HepG2 (cell line): ENCODE measurements around the gene GRK4. TPM values are rescaled to one million over a fixed set of nuclear protein-coding genes. Genes with fewer than 3 reads are reported as not detected.
"Not testable (repeated sequence)": the region's sequence is repeated elsewhere in the genome, so short reads cannot be mapped to it uniquely, and the experiment has no call there.

Source experiments
- ATAC-seq: fragments of 200-7000 bp; cut with Tn5 transposase; 3 replicates; pipeline ENCODE4 v1.9.1; 2020; ENCODE audit warnings: mild to moderate bottlenecking, moderate library complexity
- BruUV-seq: library from RNA; stranded (reverse); fragments of 400-500 nt; replicated peaks from 2 replicates; lab custom pipeline; 2021; lab: Mats Ljungman, UMichigan
- CTCF ChIA-PET: fragments of 300-600 bp; formaldehyde crosslinking; extraction: SDS; loops from one replicate; lab custom pipeline; 2021; ENCODE audit warnings: low total read pairs, inconsistent platforms, low intra/inter-chr PET ratio; lab: Yijun Ruan, JAX
- POLR2A ChIA-PET: fragments of 350-600 bp; sonication (Branson Sonifier 250); formaldehyde crosslinking; loops from one replicate; lab custom pipeline; 2020; ENCODE audit warnings: antibody characterized with exemption, inconsistent platforms; lab: Yijun Ruan, JAX
- DNase-seq: peaks from one replicate; pipeline ENCODE4 v3.0.0-alpha.2; 2015; ENCODE audit warnings: low spot score
- FAIRE-seq: peaks from 3 replicates; lab custom pipeline; 2011; peaks lifted over from hg19 to GRCh38; lab: Jason Lieb, UNC
- H2AFZ ChIP-seq: one replicate; pipeline ENCODE4 v1.6.1; 2011; ENCODE audit warnings: low read length, inconsistent platforms
- H3K27ac ChIP-seq: fragments of 300-600 bp; 3 replicates; pipeline ENCODE4 v1.8.0; 2011; ENCODE audit warnings: mixed run types, mild to moderate bottlenecking, mixed read lengths, low read length, inconsistent platforms; ENCODE audit not compliant: insufficient read depth; ENCODE audit errors: extremely low read length
- H3K27me3 ChIP-seq, 2 experiments: fragments of 200-600 bp in 1 of 2; 2 replicates in 1 of 2; 3 replicates in 1 of 2; pipeline versions ENCODE4 v1.6.0 to v1.8.0; 2011; ENCODE audit warnings: low read length in 2 of 2, mild to moderate bottlenecking in 2 of 2, moderate library complexity in 2 of 2, inconsistent platforms in 1 of 2; ENCODE audit not compliant: insufficient read depth in 2 of 2, control insufficient read depth in 1 of 2
- H3K36me3 ChIP-seq, 2 experiments: fragments of 200-600 bp in 1 of 2; replicated peaks in 1 of 2; 2 replicates in 1 of 2; 3 replicates in 1 of 2; pipeline versions ENCODE4 v1.5.1 to v1.8.0; 2011; ENCODE audit warnings: low read length in 2 of 2, inconsistent platforms in 1 of 2; ENCODE audit not compliant: insufficient read depth in 2 of 2, control insufficient read depth in 1 of 2
- H3K4me1 ChIP-seq: 2 replicates; pipeline ENCODE4 v1.5.1; 2012; ENCODE audit warnings: low read length, inconsistent platforms; ENCODE audit not compliant: insufficient read depth
- H3K4me2 ChIP-seq: 2 replicates; pipeline ENCODE4 v1.6.0; 2011; ENCODE audit warnings: low read depth, low read length, inconsistent platforms
- H3K4me3 ChIP-seq, 3 experiments: fragments of 200-600 bp in 1 of 3; sonication (generic), shearing (Covaris generic) in 1 of 3; replicated peaks in 1 of 3; 2 replicates each; pipeline ENCODE4 v1.5.1; 2011 to 2016; ENCODE audit warnings: low read length in 3 of 3, inconsistent platforms in 2 of 3, low read depth in 2 of 3, mild to moderate bottlenecking in 2 of 3, control low read depth in 1 of 3, mixed read lengths in 1 of 3; ENCODE audit not compliant: insufficient read depth in 1 of 3
- H3K79me2 ChIP-seq: one replicate; pipeline ENCODE4 v1.6.1; 2011; ENCODE audit warnings: low read length, inconsistent platforms; ENCODE audit not compliant: insufficient read depth
- H3K9ac ChIP-seq: 2 replicates; pipeline ENCODE4 v1.6.0; 2011; ENCODE audit warnings: mild to moderate bottlenecking, low read depth, low read length, inconsistent platforms; ENCODE audit not compliant: insufficient read depth
- H3K9me3 ChIP-seq: 2 replicates; pipeline ENCODE4 v1.5.1; 2012; ENCODE audit warnings: mild to moderate bottlenecking, low read length
- H4K20me1 ChIP-seq: 2 replicates; pipeline ENCODE4 v1.6.0; 2011; ENCODE audit warnings: inconsistent platforms, mild to moderate bottlenecking, low read length, moderate library complexity; ENCODE audit not compliant: insufficient read depth
- CHD4 ChIP-seq: fragments of 200-600 bp; sonication (generic); IDR thresholded peaks from 2 replicates; pipeline ENCODE4 v1.7.0; 2017; ENCODE audit warnings: mild to moderate bottlenecking, low read length, borderline replicate concordance
- FIP1L1 ChIP-seq: fragments of 200-400 bp; formaldehyde crosslinking; IDR thresholded peaks from 2 replicates; pipeline ENCODE4 v1.6.1; 2018; ENCODE audit warnings: low read depth, mild to moderate bottlenecking, low read length, moderate library complexity, borderline replicate concordance; ENCODE audit not compliant: insufficient read depth
- HNRNPL ChIP-seq: fragments of 200-400 bp; formaldehyde crosslinking; IDR thresholded peaks from 2 replicates; pipeline ENCODE4 v1.6.1; 2017; ENCODE audit warnings: mild to moderate bottlenecking, low read depth, low read length
- MTA3 ChIP-seq: sonication (generic); formaldehyde crosslinking; IDR thresholded peaks from 2 replicates; pipeline ENCODE4 v1.4.0; 2020; ENCODE audit warnings: missing genetic modification reagents
- PCBP1 ChIP-seq: fragments of 200-400 bp; formaldehyde crosslinking; IDR thresholded peaks from 2 replicates; pipeline ENCODE4 v1.6.1; 2017; ENCODE audit warnings: mild to moderate bottlenecking, low read depth, low read length, borderline replicate concordance
- ZFX ChIP-seq: sonication (generic); formaldehyde crosslinking; IDR thresholded peaks from 2 replicates; pipeline ENCODE4 v1.4.0; 2020; ENCODE audit warnings: mild to moderate bottlenecking, low read depth, missing genetic modification reagents, moderate library complexity
- ZNF660 ChIP-seq: sonication (generic); formaldehyde crosslinking; IDR thresholded peaks from 2 replicates; pipeline ENCODE4 v1.5.1; 2020; ENCODE audit warnings: mild to moderate bottlenecking, low read depth, missing genetic modification reagents, borderline replicate concordance
- WGBS: methylation state at CpG from one replicate; pipeline ENCODE4 v1.1.6; 2017; ENCODE audit warnings: low lambda C conversion rate; 5-methylcytosine and 5-hydroxymethylcytosine counted together
- in situ Hi-C: cut with HindIII; loops from 2 replicates; pipeline ENCODE4 v1.10.0; 2017; ENCODE audit warnings: low pct_unique_long_range_greater_than_20kb; ENCODE audit not compliant: extremely low pct_ligation_motif_present
- intact Hi-C: fragments of 100-400 bp; cut with micrococcal nuclease; formaldehyde crosslinking; loops from one replicate; pipeline ENCODE4 v1.10.0; 2022; ENCODE audit not compliant: unreplicated experiment
- polyA plus RNA-seq, 8 experiments: library from polyadenylated mRNA; depleted of rRNA in 3 of 8; stranded (reverse) in 7 of 8; unstranded in 1 of 8; fragments of >200 nt; fragmentation: Illumina TruSeq in 4 of 8; extraction: Trizol in 4 of 8; gene quantifications; 2 replicates each; pipeline versions ENCODE4 v1.2.1 to v1.2.3, GENCODE V29; 2011 to 2016; ENCODE audit warnings: low read depth in 4 of 8, missing spikeins in 1 of 8, mixed read lengths in 1 of 8; ENCODE audit not compliant: insufficient read depth in 1 of 8
- total RNA-seq, 5 experiments: library from RNA; depleted of rRNA; stranded (reverse); fragments of >200 nt; fragmentation: Illumina TruSeq; extraction: Trizol; gene quantifications; 2 replicates each; pipeline ENCODE4 v1.2.3, GENCODE V29; 2016; ENCODE audit warnings: low read depth in 1 of 5
- TF ChIP-seq, protein P1 (sequence below): sonication (generic); formaldehyde crosslinking; IDR thresholded peaks from 2 replicates; pipeline ENCODE4 v1.8.0; 2022; ENCODE audit warnings: mild to moderate bottlenecking, missing genetic modification reagents, borderline replicate concordance
- TF ChIP-seq, protein P2 (sequence below): sonication (generic); formaldehyde crosslinking; IDR thresholded peaks from 2 replicates; pipeline ENCODE4 v1.5.0; 2020; ENCODE audit warnings: mild to moderate bottlenecking, missing genetic modification reagents, moderate library complexity
- TF ChIP-seq, protein P3 (sequence below): sonication (generic); formaldehyde crosslinking; IDR thresholded peaks from 2 replicates; pipeline ENCODE4 v1.4.0; 2020; ENCODE audit warnings: missing genetic modification reagents

GRK4 gene
- total and polyA plus RNA-seq, 2 of the 13 experiments (the other 11 are each of a cell fraction or from before 2014, with no cell fraction given), result 1.8 to 2.0 TPM

DNA sequence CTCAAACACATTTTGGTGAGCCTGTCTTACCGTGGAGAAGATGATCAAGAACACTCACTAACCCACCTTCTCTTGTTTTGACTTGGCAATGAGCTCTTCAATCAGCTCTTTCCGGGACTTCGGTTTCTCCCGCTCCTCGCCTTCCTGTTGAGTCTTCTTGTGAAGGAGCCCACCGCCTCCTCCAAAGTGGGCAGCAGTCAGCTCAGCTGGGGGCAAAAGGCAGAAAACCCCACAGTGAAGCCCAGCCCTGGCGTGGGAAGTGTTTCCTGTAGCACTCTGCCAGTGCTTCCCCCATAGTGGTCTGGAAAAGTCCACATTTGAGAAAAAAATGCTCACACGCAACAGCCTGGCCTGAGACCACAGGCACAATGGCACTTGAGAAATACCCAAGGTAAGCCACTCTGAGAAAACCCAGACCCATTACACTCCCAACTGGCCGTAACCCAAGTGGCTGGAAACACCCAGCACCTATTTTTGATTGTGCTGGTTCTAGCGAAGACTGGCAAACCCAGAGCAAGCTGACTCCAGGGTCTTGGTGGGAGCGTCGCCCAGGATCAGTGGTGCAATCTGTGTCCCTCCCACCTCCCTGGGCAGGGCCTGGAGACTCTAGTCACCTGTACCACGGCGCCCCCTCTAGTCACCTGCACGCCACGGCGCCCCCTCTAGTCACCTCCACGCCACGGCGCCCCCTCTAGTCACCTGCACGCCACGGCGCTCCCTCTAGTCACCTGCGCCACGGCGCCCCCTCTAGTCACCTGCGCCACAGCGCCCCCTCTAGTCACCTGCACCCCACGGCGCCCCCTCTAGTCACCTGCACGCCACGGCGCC lies 8.8 kb upstream of the GRK4 start (continued):
- TF ChIP-seq ZNF660 (CRISPR knock-in tag) (no peak), HNRNPL (peak; percentile 58; the same call in 1 of the 2 replicates), MTA3 (CRISPR knock-in tag) (no peak), ZFX (CRISPR knock-in tag) (peak; percentile 27; the same call in 1 of the 2 replicates)
- TF ChIP-seq, protein P1, sequence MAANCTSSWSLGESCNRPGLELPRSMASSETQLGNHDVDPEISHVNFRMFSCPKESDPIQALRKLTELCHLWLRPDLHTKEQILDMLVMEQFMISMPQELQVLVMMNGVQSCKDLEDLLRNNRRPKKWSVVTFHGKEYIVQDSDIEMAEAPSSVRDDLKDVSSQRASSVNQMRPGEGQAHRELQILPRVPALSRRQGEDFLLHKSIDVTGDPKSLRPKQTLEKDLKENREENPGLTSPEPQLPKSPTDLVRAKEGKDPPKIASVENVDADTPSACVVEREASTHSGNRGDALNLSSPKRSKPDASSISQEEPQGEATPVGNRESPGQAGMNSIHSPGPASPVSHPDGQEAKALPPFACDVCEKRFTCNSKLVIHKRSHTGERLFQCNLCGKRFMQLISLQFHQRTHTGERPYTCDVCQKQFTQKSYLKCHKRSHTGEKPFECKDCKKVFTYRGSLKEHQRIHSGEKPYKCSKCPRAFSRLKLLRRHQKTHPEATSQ, result no peak
- TF ChIP-seq, all 625 proteins: peak for 28

DNA sequence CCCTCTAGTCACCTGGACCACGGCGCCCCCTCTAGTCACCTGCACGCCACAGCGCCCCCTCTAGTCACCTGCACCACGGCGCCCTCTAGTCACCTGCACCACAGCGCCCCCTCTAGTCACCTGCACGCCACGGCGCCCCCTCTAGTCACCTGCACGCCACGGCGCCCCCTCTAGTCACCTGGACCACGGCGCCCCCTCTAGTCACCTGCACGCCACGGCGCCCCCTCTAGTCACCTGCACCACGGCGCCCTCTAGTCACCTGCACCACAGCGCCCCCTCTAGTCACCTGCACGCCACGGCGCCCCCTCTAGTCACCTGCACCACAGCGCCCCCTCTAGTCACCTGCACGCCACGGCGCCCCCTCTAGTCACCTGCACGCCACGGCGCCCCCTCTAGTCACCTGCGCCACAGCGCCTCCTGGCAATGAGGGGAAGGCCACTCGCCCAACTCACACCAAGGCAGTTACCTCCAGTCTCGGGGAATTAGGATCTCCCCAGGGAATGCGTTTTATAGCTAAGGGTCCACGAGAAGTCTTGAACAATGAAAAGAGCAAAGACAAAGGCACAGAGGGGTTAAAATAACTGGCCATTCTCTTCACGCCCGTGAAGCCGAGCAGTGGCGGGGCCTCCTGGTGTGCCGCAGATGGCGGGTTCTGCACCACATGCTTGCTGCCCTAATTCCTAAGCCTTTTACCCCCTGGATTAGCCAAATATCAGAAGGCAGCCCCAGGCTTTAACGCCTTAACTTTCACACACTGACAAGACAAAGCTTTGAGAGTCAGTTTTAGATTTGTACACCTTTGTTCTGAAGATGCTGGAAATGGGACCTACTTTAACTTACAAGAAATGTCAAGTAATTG lies 8.0 kb upstream of the GRK4 start:
- BruUV-seq, H3K4me3 ChIP-seq, POLR2A ChIA-PET, in situ Hi-C loops, intact Hi-C loops, H2AFZ ChIP-seq, DNase-seq, H3K9me3 ChIP-seq, FAIRE-seq, H3K27me3 ChIP-seq, ATAC-seq, H3K9ac ChIP-seq, H3K4me2 ChIP-seq: not testable (repeated sequence)
- 98% methylated on average over 44 of the region's 44 CpGs for WGBS
- H4K20me1 ChIP-seq, result peaks cover 11% of the 10 kb centered on the region
- peak overlapping the region; percentile 26 for H3K27ac ChIP-seq
- H3K4me1 ChIP-seq, result peaks cover 40% of the 10 kb centered on the region; the same call in 1 of the 2 replicates
- H3K36me3 ChIP-seq, result peaks cover 24 to 67% of the 10 kb centered on the region in 2 experiments
- CTCF ChIA-PET, result interaction anchor here (0.7 to 2.0 kb wide), 7 partner anchors 10 to 514 kb away, joined by 3 to 6 read pairs (median 4); partner anchors contain the start of gene TNIP2
- H3K79me2 ChIP-seq, result peaks cover 22% of the 10 kb centered on the region
- TF ChIP-seq, protein P2, sequence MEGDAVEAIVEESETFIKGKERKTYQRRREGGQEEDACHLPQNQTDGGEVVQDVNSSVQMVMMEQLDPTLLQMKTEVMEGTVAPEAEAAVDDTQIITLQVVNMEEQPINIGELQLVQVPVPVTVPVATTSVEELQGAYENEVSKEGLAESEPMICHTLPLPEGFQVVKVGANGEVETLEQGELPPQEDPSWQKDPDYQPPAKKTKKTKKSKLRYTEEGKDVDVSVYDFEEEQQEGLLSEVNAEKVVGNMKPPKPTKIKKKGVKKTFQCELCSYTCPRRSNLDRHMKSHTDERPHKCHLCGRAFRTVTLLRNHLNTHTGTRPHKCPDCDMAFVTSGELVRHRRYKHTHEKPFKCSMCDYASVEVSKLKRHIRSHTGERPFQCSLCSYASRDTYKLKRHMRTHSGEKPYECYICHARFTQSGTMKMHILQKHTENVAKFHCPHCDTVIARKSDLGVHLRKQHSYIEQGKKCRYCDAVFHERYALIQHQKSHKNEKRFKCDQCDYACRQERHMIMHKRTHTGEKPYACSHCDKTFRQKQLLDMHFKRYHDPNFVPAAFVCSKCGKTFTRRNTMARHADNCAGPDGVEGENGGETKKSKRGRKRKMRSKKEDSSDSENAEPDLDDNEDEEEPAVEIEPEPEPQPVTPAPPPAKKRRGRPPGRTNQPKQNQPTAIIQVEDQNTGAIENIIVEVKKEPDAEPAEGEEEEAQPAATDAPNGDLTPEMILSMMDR (CRISPR knock-in tag), result peak; percentile 67
- 0 out of 2 replicates have a peak, but pooled peaks have one; percentile 50 for TF ChIP-seq FIP1L1
- TF ChIP-seq, protein P3, sequence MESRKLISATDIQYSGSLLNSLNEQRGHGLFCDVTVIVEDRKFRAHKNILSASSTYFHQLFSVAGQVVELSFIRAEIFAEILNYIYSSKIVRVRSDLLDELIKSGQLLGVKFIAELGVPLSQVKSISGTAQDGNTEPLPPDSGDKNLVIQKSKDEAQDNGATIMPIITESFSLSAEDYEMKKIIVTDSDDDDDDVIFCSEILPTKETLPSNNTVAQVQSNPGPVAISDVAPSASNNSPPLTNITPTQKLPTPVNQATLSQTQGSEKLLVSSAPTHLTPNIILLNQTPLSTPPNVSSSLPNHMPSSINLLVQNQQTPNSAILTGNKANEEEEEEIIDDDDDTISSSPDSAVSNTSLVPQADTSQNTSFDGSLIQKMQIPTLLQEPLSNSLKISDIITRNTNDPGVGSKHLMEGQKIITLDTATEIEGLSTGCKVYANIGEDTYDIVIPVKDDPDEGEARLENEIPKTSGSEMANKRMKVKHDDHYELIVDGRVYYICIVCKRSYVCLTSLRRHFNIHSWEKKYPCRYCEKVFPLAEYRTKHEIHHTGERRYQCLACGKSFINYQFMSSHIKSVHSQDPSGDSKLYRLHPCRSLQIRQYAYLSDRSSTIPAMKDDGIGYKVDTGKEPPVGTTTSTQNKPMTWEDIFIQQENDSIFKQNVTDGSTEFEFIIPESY (CRISPR knock-in tag), result peak; percentile 98
- peak; percentile 95 for TF ChIP-seq CHD4
- 0 out of 2 replicates have a peak, but pooled peaks have one; percentile 12 for TF ChIP-seq PCBP1
